GM12891 (cell line): ENCODE measurements around the gene GPRIN3.

Source experiments
- POLR2A ChIP-seq: IDR thresholded peaks from 2 replicates; pipeline ENCODE4 v1.6.1; 2011; ENCODE audit warnings: low read depth, low read length, control low read depth
- POLR2AphosphoS5 ChIP-seq: IDR thresholded peaks from 2 replicates; pipeline ENCODE4 v1.6.1; 2011; ENCODE audit warnings: low read depth, low read length, control low read depth
- TAF1 ChIP-seq: IDR thresholded peaks from 2 replicates; pipeline ENCODE4 v1.6.1; 2011; ENCODE audit warnings: low read depth, low read length, control low read depth

DNA sequence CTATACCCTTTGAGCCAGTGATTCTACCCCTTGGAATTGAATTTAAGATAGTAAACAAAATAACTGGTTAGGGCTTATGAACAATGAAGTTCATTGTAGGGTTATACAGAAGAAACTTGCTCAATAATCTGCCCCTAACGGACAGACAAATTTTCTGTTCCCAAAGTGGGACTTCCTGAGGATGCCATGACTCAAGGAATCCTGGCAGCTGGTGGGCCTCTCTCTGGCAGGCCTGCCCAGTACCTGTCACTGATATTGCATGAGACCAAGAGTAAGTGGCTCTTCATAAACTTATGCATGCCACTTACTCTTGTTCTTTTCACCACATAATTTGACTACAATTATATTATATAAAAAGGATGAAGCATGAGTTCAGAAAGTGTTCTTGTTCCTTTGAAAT, 41.5 kb downstream of the GPRIN3 start:
- no peak for TF ChIP-seq POLR2A
- TF ChIP-seq TAF1, result no peak
- no peak for TF ChIP-seq POLR2AphosphoS5
